ENCODE results near the gene DLG4. TPM values are rescaled to one million over a fixed set of nuclear protein-coding genes. Genes with fewer than 3 reads are reported as not detected.
"Not testable (repeated sequence)": the region's sequence is repeated elsewhere in the genome, so short reads cannot be mapped to it uniquely, and the experiment has no call there.

Gene DLG4
- total and polyA plus RNA-seq, 2 donors (not counting 1 experiment from before 2014, with no cell fraction given) = 2.0 to 12.5 TPM

DNA sequence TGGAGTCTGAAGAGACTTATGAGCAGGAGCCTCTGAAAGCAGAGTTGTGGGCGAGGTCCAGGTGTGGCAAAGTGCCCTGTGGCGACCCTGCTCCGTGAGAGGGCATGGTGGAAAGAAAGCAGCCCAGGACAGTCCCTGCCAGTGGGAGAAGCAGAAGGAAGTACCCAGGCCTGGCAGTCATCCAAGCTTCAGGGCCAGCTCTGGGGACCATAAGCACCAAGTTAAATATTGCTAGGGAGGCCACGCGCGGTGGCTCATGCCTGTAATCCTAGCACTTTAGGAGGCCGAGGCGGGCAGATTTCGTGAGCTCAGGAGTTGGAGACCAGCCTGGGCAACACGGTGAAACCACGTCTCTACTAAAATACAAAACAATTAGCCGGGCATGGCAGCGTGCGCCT, 35.5 kb downstream of the DLG4 start:
- Mint-ChIP-seq H3K4me3 (no peak overlapping the region), H3K27ac (no peak overlapping the region), H3K9me3 (ENCODE audit: insufficient read depth) (no peaks in the 10 kb centered on the region), H3K4me1 (peaks cover 3% of the 10 kb centered on the region), H3K27me3 (peaks cover 8% of the 10 kb centered on the region)
- Histone ChIP-seq H3K27ac (ENCODE audit: low read length in 2 of 2) (no peak overlapping the region), H3K36me3 (replicated peaks in 1 of 2; ENCODE audit: control extremely low read depth in 1 of 2, control insufficient read depth in 1 of 2, extremely low read depth in 1 of 2, insufficient read depth in 2 of 2, low read length in 1 of 2) (no peaks in the 10 kb centered on the region), H3K27me3 (replicated peaks in 1 of 4; ENCODE audit: control extremely low read depth in 1 of 4, control insufficient read depth in 3 of 4, insufficient read depth in 4 of 4, low read length in 3 of 4) (peaks cover 0 to 1% (median 0%) of the 10 kb centered on the region in 4 experiments), H3K79me2 (ENCODE audit: control insufficient read depth, insufficient read depth, low read length) (no peaks in the 10 kb centered on the region), H3K4me3 (ENCODE audit: control extremely low read depth in 1 of 5, extremely low read depth in 1 of 5, insufficient read depth in 1 of 5, low read depth in 2 of 5, low read length in 4 of 5) (no peak overlapping the region), H2AFZ (ENCODE audit: insufficient read depth, low read depth, low read length, poor library complexity, severe bottlenecking) (no peak overlapping the region), H3K4me2 (replicated peaks; ENCODE audit: low read depth, low read length, poor library complexity, severe bottlenecking) (no peak overlapping the region), H3K9me3 (ENCODE audit: control extremely low read depth in 1 of 3, control insufficient read depth in 2 of 3, insufficient read depth in 1 of 3, low read length in 2 of 3) (no peaks in the 10 kb centered on the region), H3K9ac (ENCODE audit: low read length) (no peak overlapping the region), H3K4me1 (ENCODE audit: control insufficient read depth in 2 of 2, insufficient read depth in 2 of 2, low read length in 2 of 2) (no peaks in the 10 kb centered on the region), H4K20me1 (ENCODE audit: control insufficient read depth, insufficient read depth, low read length, poor library complexity, severe bottlenecking) (no peaks in the 10 kb centered on the region)
- ChIA-PET POLR2A (interaction anchor here (0.6 kb wide), 1 partner anchor 14 kb away, joined by 4 read pairs; no protein-coding TSS in a partner anchor), CTCF (interaction anchor here (0.6 to 1.0 kb wide), 2 partner anchors 165 to 201 kb away, joined by 3 read pairs; no protein-coding TSS in a partner anchor)
- DNase-seq = no peak
- WGBS (ENCODE audit: insufficient coverage) = 40% methylated on average over 6 of the region's 14 CpGs
- intact Hi-C loops (cut with micrococcal nuclease) = no loop called here
- TF ChIP-seq, protein P1, sequence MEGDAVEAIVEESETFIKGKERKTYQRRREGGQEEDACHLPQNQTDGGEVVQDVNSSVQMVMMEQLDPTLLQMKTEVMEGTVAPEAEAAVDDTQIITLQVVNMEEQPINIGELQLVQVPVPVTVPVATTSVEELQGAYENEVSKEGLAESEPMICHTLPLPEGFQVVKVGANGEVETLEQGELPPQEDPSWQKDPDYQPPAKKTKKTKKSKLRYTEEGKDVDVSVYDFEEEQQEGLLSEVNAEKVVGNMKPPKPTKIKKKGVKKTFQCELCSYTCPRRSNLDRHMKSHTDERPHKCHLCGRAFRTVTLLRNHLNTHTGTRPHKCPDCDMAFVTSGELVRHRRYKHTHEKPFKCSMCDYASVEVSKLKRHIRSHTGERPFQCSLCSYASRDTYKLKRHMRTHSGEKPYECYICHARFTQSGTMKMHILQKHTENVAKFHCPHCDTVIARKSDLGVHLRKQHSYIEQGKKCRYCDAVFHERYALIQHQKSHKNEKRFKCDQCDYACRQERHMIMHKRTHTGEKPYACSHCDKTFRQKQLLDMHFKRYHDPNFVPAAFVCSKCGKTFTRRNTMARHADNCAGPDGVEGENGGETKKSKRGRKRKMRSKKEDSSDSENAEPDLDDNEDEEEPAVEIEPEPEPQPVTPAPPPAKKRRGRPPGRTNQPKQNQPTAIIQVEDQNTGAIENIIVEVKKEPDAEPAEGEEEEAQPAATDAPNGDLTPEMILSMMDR (IDR thresholded peaks at IDR 0.05) = no peak
- no peak for TF ChIP-seq EZH2 (IDR thresholded peaks at IDR 0.05; ENCODE audit: borderline replicate concordance, insufficient read depth, low read depth, low read length, poor library complexity, severe bottlenecking)
- ATAC-seq (ENCODE audit: low read depth) = no peak

DNA sequence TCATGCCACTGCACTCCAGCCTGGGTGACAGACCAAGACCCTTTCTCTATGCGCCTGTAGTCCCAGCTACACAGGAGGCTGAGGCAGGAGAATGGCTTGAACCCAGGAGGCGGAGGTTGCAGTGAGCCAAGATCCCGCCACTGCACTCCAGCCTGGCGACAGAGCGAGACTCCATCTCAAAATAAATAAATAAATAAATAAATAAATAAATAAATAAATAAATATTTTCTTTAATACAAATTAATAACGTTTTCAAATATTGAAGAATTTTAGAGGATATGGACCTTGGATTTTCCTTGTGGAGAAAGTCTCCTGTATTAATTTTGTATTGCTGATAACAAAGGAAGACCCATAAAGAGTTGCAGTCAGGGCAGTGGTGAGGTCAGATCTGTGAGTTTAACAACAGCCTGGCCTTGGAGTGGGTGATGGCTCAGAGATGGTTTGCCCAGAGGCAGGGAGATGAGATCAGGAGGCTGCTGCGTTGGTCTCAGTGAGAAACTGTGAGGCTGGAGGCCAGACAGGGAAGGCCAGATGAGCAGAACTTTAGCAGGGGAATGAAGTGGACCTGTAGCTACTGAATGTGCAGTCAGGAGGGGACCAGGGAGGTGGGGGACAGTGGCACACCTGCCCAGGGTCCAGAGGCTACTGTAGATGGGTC, 36.1 kb downstream of the DLG4 start:
- no peaks in the 10 kb centered on the region for H3K9me3 ChIP-seq (ENCODE audit: control extremely low read depth in 1 of 3, control insufficient read depth in 2 of 3, insufficient read depth in 1 of 3, low read length in 2 of 3)
- no peaks in the 10 kb centered on the region for H3K79me2 ChIP-seq (ENCODE audit: control insufficient read depth, insufficient read depth, low read length)
- H3K4me3 Mint-ChIP-seq = no peak overlapping the region
- H3K4me3 ChIP-seq (ENCODE audit: control extremely low read depth in 1 of 5, extremely low read depth in 1 of 5, insufficient read depth in 1 of 5, low read depth in 2 of 5, low read length in 4 of 5) = no peak overlapping the region
- ATAC-seq (ENCODE audit: low read depth) = no peak
- CTCF ChIA-PET = no interaction called here
- WGBS (ENCODE audit: insufficient coverage) = 71% methylated on average over 2 of the region's 7 CpGs
- POLR2A ChIA-PET = interaction anchor here (0.6 kb wide), 1 partner anchor 15 kb away, joined by 4 read pairs; no protein-coding TSS in a partner anchor
- H3K27me3 ChIP-seq (replicated peaks in 1 of 4; ENCODE audit: control extremely low read depth in 1 of 4, control insufficient read depth in 3 of 4, insufficient read depth in 4 of 4, low read length in 3 of 4) = peaks cover 0 to 4% (median 0%) of the 10 kb centered on the region in 4 experiments
- H3K27ac Mint-ChIP-seq = no peak overlapping the region
- no peak overlapping the region for H3K27ac ChIP-seq (ENCODE audit: low read length in 2 of 2)
- no peaks in the 10 kb centered on the region for H4K20me1 ChIP-seq (ENCODE audit: control insufficient read depth, insufficient read depth, low read length, poor library complexity, severe bottlenecking)
- TF ChIP-seq, protein P1 (IDR thresholded peaks at IDR 0.05) = no peak
- no peak for TF ChIP-seq EZH2 (IDR thresholded peaks at IDR 0.05; ENCODE audit: borderline replicate concordance, insufficient read depth, low read depth, low read length, poor library complexity, severe bottlenecking)
- H3K4me1 ChIP-seq (ENCODE audit: control insufficient read depth in 2 of 2, insufficient read depth in 2 of 2, low read length in 2 of 2) = no peaks in the 10 kb centered on the region
- DNase-seq = no peak
- H3K4me1 Mint-ChIP-seq = peaks cover 3% of the 10 kb centered on the region
- no peaks in the 10 kb centered on the region for H3K36me3 ChIP-seq (replicated peaks in 1 of 2; ENCODE audit: control extremely low read depth in 1 of 2, control insufficient read depth in 1 of 2, extremely low read depth in 1 of 2, insufficient read depth in 2 of 2, low read length in 1 of 2)
- no peak overlapping the region for H3K9ac ChIP-seq (ENCODE audit: low read length)
- peaks cover 8% of the 10 kb centered on the region for H3K27me3 Mint-ChIP-seq
- intact Hi-C loops (cut with micrococcal nuclease) = no loop called here
- H2AFZ ChIP-seq (ENCODE audit: insufficient read depth, low read depth, low read length, poor library complexity, severe bottlenecking) = no peak overlapping the region
- H3K9me3 Mint-ChIP-seq (ENCODE audit: insufficient read depth) = no peaks in the 10 kb centered on the region
- H3K4me2 ChIP-seq (replicated peaks; ENCODE audit: low read depth, low read length, poor library complexity, severe bottlenecking) = no peak overlapping the region

DNA sequence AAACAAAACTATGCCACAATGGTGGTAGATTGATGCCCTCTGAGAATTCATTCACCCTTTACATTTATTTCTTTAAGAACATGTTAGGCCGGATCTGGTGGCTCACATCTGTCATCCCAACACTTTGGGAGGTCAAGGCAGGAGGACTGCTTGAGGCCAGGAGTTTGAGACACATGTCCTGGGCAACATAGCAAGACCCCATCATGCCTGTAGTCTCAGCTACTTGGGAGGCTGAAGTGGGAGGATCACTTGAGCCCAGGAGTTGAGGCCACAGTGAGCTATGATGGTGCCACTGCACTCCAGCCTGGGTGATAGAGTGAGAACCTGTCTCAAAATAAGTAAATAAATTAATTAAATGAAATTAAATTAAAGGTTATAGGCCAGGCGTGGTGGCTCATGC, 37.5 kb downstream of the DLG4 start:
- DNase-seq; ATAC-seq (ENCODE audit: low read depth); H3K4me2 ChIP-seq (replicated peaks; ENCODE audit: low read depth, low read length, poor library complexity, severe bottlenecking); H3K9me3 Mint-ChIP-seq (ENCODE audit: insufficient read depth); intact Hi-C loops (cut with micrococcal nuclease); POLR2A ChIA-PET; H3K27ac ChIP-seq (ENCODE audit: low read length in 2 of 2); H3K9ac ChIP-seq (ENCODE audit: low read length); H3K4me3 Mint-ChIP-seq; H3K36me3 ChIP-seq (replicated peaks in 1 of 2; ENCODE audit: control extremely low read depth in 1 of 2, control insufficient read depth in 1 of 2, extremely low read depth in 1 of 2, insufficient read depth in 2 of 2, low read length in 1 of 2); H3K9me3 ChIP-seq (ENCODE audit: control extremely low read depth in 1 of 3, control insufficient read depth in 2 of 3, insufficient read depth in 1 of 3, low read length in 2 of 3); H2AFZ ChIP-seq (ENCODE audit: insufficient read depth, low read depth, low read length, poor library complexity, severe bottlenecking); H3K27ac Mint-ChIP-seq; H3K79me2 ChIP-seq (ENCODE audit: control insufficient read depth, insufficient read depth, low read length); H3K4me3 ChIP-seq (ENCODE audit: control extremely low read depth in 1 of 5, extremely low read depth in 1 of 5, insufficient read depth in 1 of 5, low read depth in 2 of 5, low read length in 4 of 5); H4K20me1 ChIP-seq (ENCODE audit: control insufficient read depth, insufficient read depth, low read length, poor library complexity, severe bottlenecking): not testable (repeated sequence)
- H3K27me3 ChIP-seq (replicated peaks in 1 of 4; ENCODE audit: control extremely low read depth in 1 of 4, control insufficient read depth in 3 of 4, insufficient read depth in 4 of 4, low read length in 3 of 4) = peaks cover 0 to 19% (median 11%) of the 10 kb centered on the region in 4 experiments
- WGBS (ENCODE audit: insufficient coverage) = no CpG with 5 or more reads among the region's 2 CpGs
- peaks cover 20% of the 10 kb centered on the region for H3K27me3 Mint-ChIP-seq
- CTCF ChIA-PET = interaction anchor here (0.6 to 0.9 kb wide), 3 partner anchors 18 to 48 kb away, joined by 3 read pairs; no protein-coding TSS in a partner anchor
- H3K4me1 Mint-ChIP-seq = peaks cover 16% of the 10 kb centered on the region
- H3K4me1 ChIP-seq (ENCODE audit: control insufficient read depth in 2 of 2, insufficient read depth in 2 of 2, low read length in 2 of 2) = peaks cover 11 to 13% of the 10 kb centered on the region in 2 donors

All from B cell (primary cell).